HEK293 (cell line): ENCODE measurements around the gene ING5.
A peak's percentile ranks its signal among the peaks of the same experiment; 100 is the strongest.

Experiments used
- CTCF ChIA-PET: fragments of 350-600 bp; formaldehyde crosslinking; extraction: SDS; loops from one replicate; lab custom pipeline; 2021; ENCODE audit warnings: antibody characterized with exemption; lab: Yijun Ruan, JAX
- POLR2A ChIA-PET: fragments of 300-600 bp; formaldehyde crosslinking; extraction: SDS; loops from one replicate; lab custom pipeline; 2020; ENCODE audit warnings: antibody characterized with exemption, inconsistent platforms; lab: Yijun Ruan, JAX
- H3K27ac ChIP-seq: fragments of 200-500 bp; sonication (Bioruptor generic); 2 replicates; pipeline ENCODE4 v1.5.1; 2014; ENCODE audit warnings: low read depth, low read length, control low read depth, inconsistent platforms; ENCODE audit errors: extremely low read depth
- H3K36me3 ChIP-seq, 2 experiments: fragments of 200-500 bp in 1 of 2; sonication (Bioruptor generic) in 1 of 2; 1 replicate in 1 of 2; 2 replicates in 1 of 2; pipeline ENCODE4 v1.5.1; 2014 to 2017; ENCODE audit warnings: inconsistent platforms in 2 of 2, low read length in 2 of 2; ENCODE audit not compliant: control insufficient read depth in 2 of 2, insufficient read depth in 1 of 2
- H3K4me1 ChIP-seq: fragments of 200-500 bp; sonication (Bioruptor generic); 2 replicates; pipeline ENCODE4 v1.5.1; 2014; ENCODE audit warnings: mild to moderate bottlenecking, low read length, inconsistent platforms; ENCODE audit not compliant: control insufficient read depth, insufficient read depth
- H3K4me3 ChIP-seq: 2 replicates; pipeline ENCODE4 v1.5.1; 2011; ENCODE audit warnings: low read depth, mild to moderate bottlenecking, control low read depth, low read length, moderate library complexity
- H3K9me3 ChIP-seq: fragments of 200-500 bp; sonication (Bioruptor generic); 2 replicates; pipeline ENCODE4 v1.5.1; 2014; ENCODE audit warnings: low read depth, low read length, inconsistent platforms; ENCODE audit not compliant: control insufficient read depth, insufficient read depth
- CTCF ChIP-seq: fragments of 450-650 bp; formaldehyde crosslinking; IDR thresholded peaks from 2 replicates; pipeline ENCODE4 v1.5.1; 2016; ENCODE audit warnings: missing biosample characterization, missing genetic modification characterization
- GLIS2 ChIP-seq: fragments of 450-650 bp; formaldehyde crosslinking; IDR thresholded peaks from 2 replicates; pipeline ENCODE4 v1.5.1; 2016; ENCODE audit warnings: missing biosample characterization, missing genetic modification characterization
- KLF1 ChIP-seq: fragments of 450-650 bp; formaldehyde crosslinking; IDR thresholded peaks from 2 replicates; pipeline ENCODE4 v1.5.1; 2016; ENCODE audit warnings: missing biosample characterization, missing genetic modification characterization
- MYNN ChIP-seq: fragments of 450-650 bp; formaldehyde crosslinking; IDR thresholded peaks from 2 replicates; pipeline ENCODE4 v1.5.1; 2016; ENCODE audit warnings: missing biosample characterization, missing genetic modification characterization, borderline replicate concordance
- OVOL3 ChIP-seq: fragments of 450-650 bp; formaldehyde crosslinking; IDR thresholded peaks from 2 replicates; pipeline ENCODE4 v1.5.1; 2016; ENCODE audit warnings: missing biosample characterization, missing genetic modification characterization
- RBAK ChIP-seq: fragments of 450-650 bp; formaldehyde crosslinking; IDR thresholded peaks from 2 replicates; pipeline ENCODE4 v1.5.1; 2016; ENCODE audit warnings: missing biosample characterization, missing genetic modification characterization
- SCRT2 ChIP-seq: fragments of 450-650 bp; formaldehyde crosslinking; IDR thresholded peaks from 2 replicates; pipeline ENCODE4 v1.5.1; 2016; ENCODE audit warnings: missing biosample characterization, missing genetic modification characterization
- TCF7L2 ChIP-seq: IDR thresholded peaks from 2 replicates; pipeline ENCODE4 v1.6.1; 2011; ENCODE audit warnings: low read depth, mild to moderate bottlenecking, inconsistent platforms, low read length, moderate library complexity, borderline replicate concordance
- ZFP37 ChIP-seq: fragments of 450-650 bp; formaldehyde crosslinking; IDR thresholded peaks from 2 replicates; pipeline ENCODE4 v1.5.1; 2016; ENCODE audit warnings: missing biosample characterization, missing genetic modification characterization
- ZNF121 ChIP-seq: fragments of 450-650 bp; formaldehyde crosslinking; IDR thresholded peaks from 2 replicates; pipeline ENCODE4 v1.5.1; 2016; ENCODE audit warnings: missing biosample characterization, missing genetic modification characterization
- ZNF404 ChIP-seq: fragments of 450-650 bp; formaldehyde crosslinking; IDR thresholded peaks from 2 replicates; pipeline ENCODE4 v1.5.1; 2017; ENCODE audit warnings: missing biosample characterization, missing genetic modification characterization
- ZNF560 ChIP-seq: fragments of 450-650 bp; formaldehyde crosslinking; IDR thresholded peaks from 2 replicates; pipeline ENCODE4 v1.5.1; 2017; ENCODE audit warnings: missing biosample characterization, missing genetic modification characterization, borderline replicate concordance
- ZNF561 ChIP-seq: fragments of 450-650 bp; IDR thresholded peaks from 2 replicates; pipeline ENCODE4 v1.5.1; 2018; ENCODE audit warnings: missing biosample characterization, missing genetic modification characterization, borderline replicate concordance
- ZNF626 ChIP-seq: fragments of 450-650 bp; sonication (Bioruptor Pico); formaldehyde crosslinking; IDR thresholded peaks from 2 replicates; pipeline ENCODE4 v1.5.1; 2018; ENCODE audit warnings: missing biosample characterization, missing genetic modification characterization, inconsistent platforms
- ZNF660 ChIP-seq: fragments of 450-650 bp; IDR thresholded peaks from 2 replicates; pipeline ENCODE4 v1.5.1; 2018; ENCODE audit warnings: missing biosample characterization, mild to moderate bottlenecking, missing genetic modification characterization
- ZNF777 ChIP-seq: fragments of 450-650 bp; formaldehyde crosslinking; IDR thresholded peaks from 2 replicates; pipeline ENCODE4 v1.5.1; 2017; ENCODE audit warnings: missing biosample characterization, missing genetic modification characterization, borderline replicate concordance
- ZNF830 ChIP-seq: fragments of 450-650 bp; IDR thresholded peaks from 2 replicates; pipeline ENCODE4 v1.5.0; 2018; ENCODE audit warnings: missing biosample characterization, missing genetic modification characterization, low read depth, mild to moderate bottlenecking, moderate library complexity
- ZSCAN23 ChIP-seq: fragments of 450-650 bp; formaldehyde crosslinking; IDR thresholded peaks from 2 replicates; pipeline ENCODE4 v1.5.1; 2016; ENCODE audit warnings: missing biosample characterization, missing genetic modification characterization

Gene ING5

GRCh38 chr2:241733391-241734207 is 31.8 kb downstream of the ING5 start:
- Histone ChIP-seq H3K4me1 (no peaks in the 10 kb centered on the region), H3K27ac (no peak overlapping the region; the same call in 1 of the 2 replicates), H3K36me3 (peaks cover 0 to 6% of the 10 kb centered on the region in 2 experiments; a peak in 2 of 3 replicates), H3K9me3 (no peaks in the 10 kb centered on the region), H3K4me3 (no peak overlapping the region)
- ChIA-PET CTCF (interaction anchor here (0.6 to 1.5 kb wide), 9 partner anchors 9 to 136 kb away, joined by 3 to 6 read pairs (median 3); no protein-coding TSS in a partner anchor), POLR2A (interaction anchor here (0.6 to 1.8 kb wide), 6 partner anchors 11 to 79 kb away, joined by 3 to 15 read pairs (median 5); partner anchors contain the start of genes DTYMK and ING5)
- TF ChIP-seq ZNF830 (tag by site-specific recombination) = no peak
- TF ChIP-seq ZNF660 (tag by site-specific recombination) = no peak
- TF ChIP-seq ZNF404 (tag by site-specific recombination) = no peak
- TF ChIP-seq ZNF561 (tag by site-specific recombination) = no peak
- TF ChIP-seq ZSCAN23 (tag by site-specific recombination) = no peak
- TF ChIP-seq ZFP37 (tag by site-specific recombination) = no peak
- TF ChIP-seq SCRT2 (tag by site-specific recombination) = 0 out of 2 replicates have a peak, but pooled peaks have one; percentile 16
- no peak for TF ChIP-seq MYNN (tag by site-specific recombination)
- TF ChIP-seq RBAK = no peak
- TF ChIP-seq KLF1 (tag by site-specific recombination) = no peak
- peak; percentile 41; the same call in 1 of the 2 replicates for TF ChIP-seq ZNF121 (tag by site-specific recombination)

- TF ChIP-seq TCF7L2 = no peak
- peak; percentile 78 for TF ChIP-seq CTCF (tag by site-specific recombination)
- TF ChIP-seq ZNF626 (tag by site-specific recombination) = no peak
- TF ChIP-seq ZNF777 (tag by site-specific recombination) = 0 out of 2 replicates have a peak, but pooled peaks have one; percentile 29
- TF ChIP-seq OVOL3 (tag by site-specific recombination) = no peak
- TF ChIP-seq GLIS2 (tag by site-specific recombination) = peak; percentile 62
- peak; percentile 88 for TF ChIP-seq ZNF560 (tag by site-specific recombination)
- Histone ChIP-seq H3K4me3 (peak overlapping the region; percentile 19; the same call in 1 of the 2 replicates), H3K9me3 (no peaks in the 10 kb centered on the region), H3K27ac (no peak overlapping the region; the same call in 1 of the 2 replicates), H3K4me1 (no peaks in the 10 kb centered on the region), H3K36me3 (peaks cover 0 to 5% of the 10 kb centered on the region in 2 experiments; a peak in 2 of 3 replicates)
- POLR2A ChIA-PET = interaction anchor here (0.6 to 1.8 kb wide), 6 partner anchors 10 to 80 kb away, joined by 3 to 15 read pairs (median 5); partner anchors contain the start of genes DTYMK and ING5
- CTCF ChIA-PET = interaction anchor here (0.6 to 0.9 kb wide), 5 partner anchors 17 to 126 kb away, joined by 3 to 5 read pairs (median 3); no protein-coding TSS in a partner anchor
Observed at GRCh38 chr2:241734208-241734466, 32.3 kb downstream of the ING5 start.
